ENCODE results near the gene RNF144B. TPM values are rescaled to one million over a fixed set of nuclear protein-coding genes. Genes with fewer than 3 reads are reported as not detected.

The RNF144B gene
- total and polyA plus RNA-seq, 8 donors = 1.7 to 81.7 (median 5.1) TPM

DNA sequence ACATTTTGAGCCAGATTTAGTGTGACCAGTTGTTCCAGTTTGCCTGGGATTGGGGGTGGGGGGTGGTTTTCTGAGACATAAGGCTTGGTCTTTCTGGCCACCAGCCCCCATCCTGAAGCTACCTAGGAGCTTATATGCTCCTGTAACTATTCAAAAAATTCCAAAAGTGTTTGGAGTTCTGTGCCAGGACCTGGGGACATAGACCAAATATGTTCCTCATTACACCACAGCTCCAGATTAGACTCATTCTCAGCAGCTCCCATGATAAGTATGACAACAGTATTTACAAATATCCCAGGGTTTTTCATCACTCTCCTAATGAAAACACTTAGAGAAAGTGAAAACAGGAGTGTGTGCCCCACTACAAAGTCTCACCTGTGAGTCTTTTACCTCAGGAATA, 37.8 kb upstream of the RNF144B start:
- TF ChIP-seq, protein P1, sequence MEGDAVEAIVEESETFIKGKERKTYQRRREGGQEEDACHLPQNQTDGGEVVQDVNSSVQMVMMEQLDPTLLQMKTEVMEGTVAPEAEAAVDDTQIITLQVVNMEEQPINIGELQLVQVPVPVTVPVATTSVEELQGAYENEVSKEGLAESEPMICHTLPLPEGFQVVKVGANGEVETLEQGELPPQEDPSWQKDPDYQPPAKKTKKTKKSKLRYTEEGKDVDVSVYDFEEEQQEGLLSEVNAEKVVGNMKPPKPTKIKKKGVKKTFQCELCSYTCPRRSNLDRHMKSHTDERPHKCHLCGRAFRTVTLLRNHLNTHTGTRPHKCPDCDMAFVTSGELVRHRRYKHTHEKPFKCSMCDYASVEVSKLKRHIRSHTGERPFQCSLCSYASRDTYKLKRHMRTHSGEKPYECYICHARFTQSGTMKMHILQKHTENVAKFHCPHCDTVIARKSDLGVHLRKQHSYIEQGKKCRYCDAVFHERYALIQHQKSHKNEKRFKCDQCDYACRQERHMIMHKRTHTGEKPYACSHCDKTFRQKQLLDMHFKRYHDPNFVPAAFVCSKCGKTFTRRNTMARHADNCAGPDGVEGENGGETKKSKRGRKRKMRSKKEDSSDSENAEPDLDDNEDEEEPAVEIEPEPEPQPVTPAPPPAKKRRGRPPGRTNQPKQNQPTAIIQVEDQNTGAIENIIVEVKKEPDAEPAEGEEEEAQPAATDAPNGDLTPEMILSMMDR (IDR thresholded peaks at IDR 0.05) = no peak
- TF ChIP-seq POLR2AphosphoS5 (IDR thresholded peaks at IDR 0.05) (no peak), POLR2A (IDR thresholded peaks at IDR 0.05) (no peak), EP300 (IDR thresholded peaks at IDR 0.05) (no peak)
- Histone ChIP-seq H3K27ac (no peak overlapping the region), H3K4me1 (no peaks in the 10 kb centered on the region), H3K4me3 (no peak overlapping the region), H3K9me3 (no peaks in the 10 kb centered on the region), H3K27me3 (no peaks in the 10 kb centered on the region), H3K36me3 (no peaks in the 10 kb centered on the region)
- DNase-seq = no peak
- intact Hi-C loops (cut with DNase I; ENCODE audit: low total_unique reads) = no loop called here

GRCh38 chr6:18350271-18350670, 36.9 kb upstream of the RNF144B start:
- H3K36me3 ChIP-seq = no peaks in the 10 kb centered on the region
- WGBS, 5 donors = 90 to 94% (median 91%) methylated on average over 4 of the region's 4 CpGs
- intact Hi-C loops (cut with DNase I; ENCODE audit: low total_unique reads) = no loop called here
- TF ChIP-seq EP300 (IDR thresholded peaks at IDR 0.05) (no peak), POLR2A (IDR thresholded peaks at IDR 0.05) (no peak), POLR2AphosphoS5 (IDR thresholded peaks at IDR 0.05) (no peak)
- TF ChIP-seq, protein P1 (IDR thresholded peaks at IDR 0.05) = no peak
- DNase-seq = no peak
- H3K9me3 ChIP-seq = no peaks in the 10 kb centered on the region
- no peak overlapping the region for H3K27ac ChIP-seq
- no peak overlapping the region for H3K4me3 ChIP-seq
- H3K4me1 ChIP-seq = no peaks in the 10 kb centered on the region
- no peaks in the 10 kb centered on the region for H3K27me3 ChIP-seq

DNA sequence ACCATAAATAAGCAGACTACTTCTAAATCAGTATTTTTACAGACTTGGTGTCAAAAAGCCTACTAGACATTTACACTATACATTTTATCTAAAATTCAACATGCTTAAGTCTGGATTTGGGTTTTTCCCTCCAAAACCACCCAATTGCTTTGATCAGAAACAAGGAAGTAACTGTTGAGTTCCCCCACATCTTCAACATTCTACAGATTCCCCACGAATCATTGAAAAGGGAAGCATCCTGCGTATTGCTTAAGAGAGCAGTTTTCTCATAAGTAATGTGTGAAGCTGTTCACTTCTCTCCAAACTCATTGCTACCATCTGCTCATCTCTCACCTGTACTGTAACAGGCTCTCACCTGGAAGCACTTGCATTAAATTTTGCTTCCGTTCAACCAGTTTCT, 36.4 kb upstream of the RNF144B start:
- intact Hi-C loops (cut with DNase I; ENCODE audit: low total_unique reads) = no loop called here
- WGBS, 5 donors = 83 to 91% (median 88%) methylated on average over 3 of the region's 3 CpGs
- H3K9me3 ChIP-seq = no peaks in the 10 kb centered on the region

DNA sequence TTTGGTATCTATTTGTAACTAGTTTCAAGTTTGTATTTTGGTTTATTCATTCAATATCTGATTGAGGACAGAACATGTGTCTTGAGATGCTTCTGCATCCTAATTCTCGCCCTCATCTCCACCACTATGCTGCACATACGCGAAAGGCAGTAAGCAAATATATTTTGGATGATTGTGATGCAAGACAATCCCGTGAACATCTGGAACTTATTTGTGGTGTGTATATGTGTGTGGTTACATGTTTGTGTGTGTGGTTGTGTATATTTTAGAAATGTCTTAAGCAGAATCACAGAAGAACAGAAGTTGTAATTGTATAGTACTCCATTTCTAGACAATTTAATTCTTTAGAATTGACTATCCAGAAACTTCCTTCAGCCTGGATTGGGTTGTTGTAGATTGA, 35.1 kb upstream of the RNF144B start:
- Histone ChIP-seq H3K9me3 (no peaks in the 10 kb centered on the region), H3K4me1 (no peaks in the 10 kb centered on the region), H3K4me3 (no peak overlapping the region), H3K27ac (no peak overlapping the region), H3K27me3 (no peaks in the 10 kb centered on the region), H3K36me3 (no peaks in the 10 kb centered on the region)
- intact Hi-C loops (cut with DNase I; ENCODE audit: low total_unique reads) = no loop called here
- DNase-seq = no peak
- WGBS, 5 donors = 87 to 97% (median 91%) methylated on average over 4 of the region's 4 CpGs
- TF ChIP-seq POLR2AphosphoS5 (IDR thresholded peaks at IDR 0.05) = no peak
- TF ChIP-seq EP300 (IDR thresholded peaks at IDR 0.05) = no peak
- no peak for TF ChIP-seq POLR2A (IDR thresholded peaks at IDR 0.05)
- TF ChIP-seq, protein P1 (IDR thresholded peaks at IDR 0.05) = no peak

More for the DNA sequence above, 36.4 kb upstream of the RNF144B start:
- TF ChIP-seq EP300 (IDR thresholded peaks at IDR 0.05) = no peak
- no peak for TF ChIP-seq POLR2AphosphoS5 (IDR thresholded peaks at IDR 0.05)
- TF ChIP-seq, protein P1 (IDR thresholded peaks at IDR 0.05) = no peak
- TF ChIP-seq POLR2A (IDR thresholded peaks at IDR 0.05) = no peak
- Histone ChIP-seq H3K27me3 (no peaks in the 10 kb centered on the region), H3K4me3 (no peak overlapping the region), H3K27ac (no peak overlapping the region), H3K4me1 (no peaks in the 10 kb centered on the region), H3K36me3 (no peaks in the 10 kb centered on the region)
- DNase-seq = no peak

All from stomach (tissue), 9 donors.